Retinal pigment epithelial cell (primary cell): ENCODE measurements around the gene RPL21.
"Not testable (repeated sequence)": the region's sequence is repeated elsewhere in the genome, so short reads cannot be mapped to it uniquely, and the experiment has no call there.

Experiments
- DNase-seq: peaks from one replicate; pipeline ENCODE4 v3.0.0-alpha.2; 2010; ENCODE audit warnings: low read depth
- H3K4me3 ChIP-seq: 2 replicates; pipeline ENCODE4 v1.5.1; 2011; ENCODE audit warnings: mild to moderate bottlenecking, low read length, control low read depth, moderate library complexity
- CTCF ChIP-seq: conservative IDR thresholded peaks from 2 replicates; pipeline ENCODE4 v1.5.1; 2011; ENCODE audit warnings: low read depth, low read length, control low read depth, inconsistent platforms

The RPL21 gene

GRCh38 chr13:27211771-27212364, 39.5 kb upstream of the RPL21 start:
- TF ChIP-seq CTCF: no peak
- no peak overlapping the region for H3K4me3 ChIP-seq
- no peak for DNase-seq

- not testable (repeated sequence) for DNase-seq
Observed at GRCh38 chr13:27213386-27213785, 38.0 kb upstream of the RPL21 start.

GRCh38 chr13:27217791-27218190, 33.6 kb upstream of the RPL21 start:
- not testable (repeated sequence) for H3K4me3 ChIP-seq, DNase-seq

More at GRCh38 chr13:27213386-27213785, 38.0 kb upstream of the RPL21 start:
- H3K4me3 ChIP-seq: not testable (repeated sequence)

GRCh38 chr13:27218861-27219260, 32.5 kb upstream of the RPL21 start:
- not testable (repeated sequence) for DNase-seq, H3K4me3 ChIP-seq

- TF ChIP-seq CTCF: no peak
Observed at GRCh38 chr13:27219611-27220010, 31.7 kb upstream of the RPL21 start.

GRCh38 chr13:27222100-27222499, 29.3 kb upstream of the RPL21 start:
- H3K4me3 ChIP-seq, DNase-seq: not testable (repeated sequence)

More at GRCh38 chr13:27219611-27220010, 31.7 kb upstream of the RPL21 start:
- H3K4me3 ChIP-seq: no peak overlapping the region
- no peak for DNase-seq

- DNase-seq: no peak
Observed at GRCh38 chr13:27226991-27227390, 24.4 kb upstream of the RPL21 start.

GRCh38 chr13:27228131-27228530, 23.2 kb upstream of the RPL21 start:
- TF ChIP-seq CTCF: no peak
- H3K4me3 ChIP-seq: no peak overlapping the region
- no peak for DNase-seq

More at GRCh38 chr13:27226991-27227390, 24.4 kb upstream of the RPL21 start:
- H3K4me3 ChIP-seq: no peak overlapping the region
- no peak for TF ChIP-seq CTCF

GRCh38 chr13:27229642-27230041, 21.7 kb upstream of the RPL21 start:
- H3K4me3 ChIP-seq: no peak overlapping the region
- TF ChIP-seq CTCF: no peak
- DNase-seq: no peak
